Measurements from ENCODE around the gene ADGRG3.

ADGRG3 gene

GRCh38 chr16:57714047-57714446 lies 45.9 kb downstream of the ADGRG3 start:
- peak; percentile 55 for DNase-seq (ENCODE audit: low spot score)
- H3K4me3 ChIP-seq, result no peak overlapping the region
- H3K27ac ChIP-seq, result no peak overlapping the region
- TF ChIP-seq CTCF (IDR thresholded peaks at IDR 0.05), result no peak

- TF ChIP-seq CTCF (IDR thresholded peaks at IDR 0.05), result no peak
- Histone ChIP-seq H3K4me3 (no peak overlapping the region), H3K27ac (no peak overlapping the region)
- DNase-seq (ENCODE audit: low spot score), result no peak
These were observed 52.1 kb downstream of the ADGRG3 start for GRCh38 chr16:57720142-57720575.

GRCh38 chr16:57721356-57722209 lies 53.5 kb downstream of the ADGRG3 start:
- no peak overlapping the region for H3K4me3 ChIP-seq
- no peak for TF ChIP-seq CTCF (IDR thresholded peaks at IDR 0.05)
- H3K27ac ChIP-seq, result no peak overlapping the region
- DNase-seq (ENCODE audit: low spot score), result no peak

- Histone ChIP-seq H3K27ac (no peak overlapping the region), H3K4me3 (no peak overlapping the region)
- no peak for DNase-seq (ENCODE audit: low spot score)
- TF ChIP-seq CTCF (IDR thresholded peaks at IDR 0.05), result no peak
These were observed 54.0 kb downstream of the ADGRG3 start for GRCh38 chr16:57722210-57722499.

- TF ChIP-seq CTCF (IDR thresholded peaks at IDR 0.05), result no peak
- no peak overlapping the region for H3K27ac ChIP-seq
- no peak overlapping the region for H3K4me3 ChIP-seq
- no peak for DNase-seq (ENCODE audit: low spot score)
These were observed 54.5 kb downstream of the ADGRG3 start for GRCh38 chr16:57722651-57723050.

- TF ChIP-seq CTCF (IDR thresholded peaks at IDR 0.05), result no peak
- Histone ChIP-seq H3K4me3 (no peak overlapping the region), H3K27ac (no peak overlapping the region)
- DNase-seq (ENCODE audit: low spot score), result no peak
These were observed 55.1 kb downstream of the ADGRG3 start for GRCh38 chr16:57723170-57723569.

GRCh38 chr16:57724531-57724930 lies 56.4 kb downstream of the ADGRG3 start:
- no peak for DNase-seq (ENCODE audit: low spot score)
- no peak for TF ChIP-seq CTCF (IDR thresholded peaks at IDR 0.05)
- no peak overlapping the region for H3K27ac ChIP-seq
- no peak overlapping the region for H3K4me3 ChIP-seq

Data from coronary artery (tissue), 2 donors.